ENCODE data around the gene NPTX2.

DNA sequence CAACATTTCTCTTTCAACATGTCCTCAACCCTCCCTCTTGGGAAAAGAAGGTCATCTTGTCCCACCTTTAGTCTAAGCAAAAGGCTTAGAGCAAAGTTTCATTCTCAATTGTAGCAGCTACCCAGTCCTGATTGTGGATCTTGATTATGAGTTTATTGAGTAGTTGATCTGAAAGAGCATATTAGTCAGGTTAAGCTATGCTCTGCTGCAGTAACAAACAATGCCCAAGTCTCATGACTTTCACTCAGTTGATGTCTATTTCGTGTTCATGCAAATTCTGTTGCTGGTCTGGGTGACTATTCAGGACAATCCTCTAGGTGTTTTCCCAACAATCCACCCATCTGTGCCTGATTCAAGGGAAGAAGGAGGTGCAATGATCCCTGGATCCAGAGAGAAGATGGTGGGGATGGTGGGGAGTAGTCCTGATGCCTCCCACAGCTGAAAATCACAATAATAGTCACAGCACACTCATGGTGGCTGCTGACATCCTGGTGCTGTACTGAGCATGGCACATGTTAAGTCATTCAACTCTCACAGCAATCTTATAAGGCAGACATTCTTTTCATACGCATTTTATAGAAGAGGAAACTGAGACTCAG, 54.7 kb downstream of the NPTX2 start:
- TF ChIP-seq, protein P1, sequence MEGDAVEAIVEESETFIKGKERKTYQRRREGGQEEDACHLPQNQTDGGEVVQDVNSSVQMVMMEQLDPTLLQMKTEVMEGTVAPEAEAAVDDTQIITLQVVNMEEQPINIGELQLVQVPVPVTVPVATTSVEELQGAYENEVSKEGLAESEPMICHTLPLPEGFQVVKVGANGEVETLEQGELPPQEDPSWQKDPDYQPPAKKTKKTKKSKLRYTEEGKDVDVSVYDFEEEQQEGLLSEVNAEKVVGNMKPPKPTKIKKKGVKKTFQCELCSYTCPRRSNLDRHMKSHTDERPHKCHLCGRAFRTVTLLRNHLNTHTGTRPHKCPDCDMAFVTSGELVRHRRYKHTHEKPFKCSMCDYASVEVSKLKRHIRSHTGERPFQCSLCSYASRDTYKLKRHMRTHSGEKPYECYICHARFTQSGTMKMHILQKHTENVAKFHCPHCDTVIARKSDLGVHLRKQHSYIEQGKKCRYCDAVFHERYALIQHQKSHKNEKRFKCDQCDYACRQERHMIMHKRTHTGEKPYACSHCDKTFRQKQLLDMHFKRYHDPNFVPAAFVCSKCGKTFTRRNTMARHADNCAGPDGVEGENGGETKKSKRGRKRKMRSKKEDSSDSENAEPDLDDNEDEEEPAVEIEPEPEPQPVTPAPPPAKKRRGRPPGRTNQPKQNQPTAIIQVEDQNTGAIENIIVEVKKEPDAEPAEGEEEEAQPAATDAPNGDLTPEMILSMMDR (conservative IDR thresholded peaks at IDR 0.05 in 1 of 2, IDR thresholded peaks at IDR 0.05 in 1 of 2; ENCODE audit: extremely low read depth in 1 of 2, insufficient read depth in 1 of 2, low read depth in 1 of 2, low read length in 2 of 2): no peak
- no peak for TF ChIP-seq EZH2 (IDR thresholded peaks at IDR 0.05; ENCODE audit: borderline replicate concordance, low read length)

Measured in mammary epithelial cell (primary cell).